Stimulated activated CD8-positive, alpha-beta memory T cell treated with anti-CD3 and anti-CD28 coated beads, Interleukin-15, amount 100 ng/mL, for 4 hours (primary cell): ENCODE results near the gene CDC40.
"Not testable (repeated sequence)": the region's sequence is repeated elsewhere in the genome, so short reads cannot be mapped to it uniquely, and the experiment has no call there.

Experiments used
- DNase-seq, 2 donors: peaks; one replicate each; pipeline ENCODE4 v3.0.0-alpha.2; 2020; ENCODE audit warnings: low read depth in 2 of 2

Gene CDC40

DNA sequence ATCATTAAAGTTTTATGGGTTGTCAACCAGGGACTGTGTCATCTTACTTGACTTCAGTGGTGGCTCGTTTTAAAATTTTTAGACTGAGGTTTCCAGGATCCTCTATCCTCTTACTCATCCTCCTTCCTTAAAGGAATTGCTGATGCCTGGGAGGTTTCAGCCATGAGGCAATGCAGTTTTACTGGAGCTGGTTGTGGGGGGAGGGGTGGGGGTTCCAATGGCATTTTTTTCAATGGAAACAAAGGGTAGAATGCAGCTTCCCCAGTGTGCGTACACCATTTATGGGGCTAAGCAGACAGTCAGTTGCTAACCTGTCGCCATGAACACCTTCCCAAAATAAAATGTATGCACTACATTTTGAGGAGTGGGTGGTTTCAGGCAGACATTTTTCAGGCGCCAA, 89.9 kb downstream of the CDC40 start:
- no peak for DNase-seq

DNA sequence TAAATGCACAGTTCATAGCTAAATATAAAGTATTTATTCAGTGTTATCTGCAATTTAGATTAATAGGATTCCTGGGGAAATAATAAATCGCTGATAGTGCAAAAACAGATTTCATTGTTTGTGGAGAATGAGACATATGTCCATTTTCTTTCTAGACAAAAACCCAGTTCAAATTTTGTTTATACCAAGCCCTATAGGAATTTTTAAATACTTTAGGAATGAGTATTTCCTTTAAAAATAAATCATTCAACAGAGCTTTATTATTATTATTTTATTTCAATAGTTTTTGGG, 91.5 kb downstream of the CDC40 start:
- DNase-seq = no peak

DNA sequence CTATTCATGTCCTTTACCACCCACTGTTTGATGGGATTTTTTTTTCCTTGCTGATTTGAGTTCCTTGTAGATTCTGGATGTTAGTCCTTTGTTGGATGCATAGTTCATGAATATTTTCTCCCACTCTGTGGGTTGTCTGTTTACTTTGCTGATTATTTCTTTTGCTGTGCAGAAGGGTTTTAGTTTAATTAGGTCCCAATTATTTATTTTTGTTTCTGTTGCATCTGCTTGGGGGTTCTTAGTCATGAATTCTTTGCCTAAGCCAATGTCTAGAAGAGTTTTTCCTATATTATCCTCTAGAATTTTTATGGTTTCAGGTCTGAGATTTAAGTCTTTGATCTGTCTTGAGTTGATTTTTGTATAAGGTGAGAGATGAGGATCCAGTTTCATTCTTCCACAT, 92.6 kb downstream of the CDC40 start:
- DNase-seq = not testable (repeated sequence)

DNA sequence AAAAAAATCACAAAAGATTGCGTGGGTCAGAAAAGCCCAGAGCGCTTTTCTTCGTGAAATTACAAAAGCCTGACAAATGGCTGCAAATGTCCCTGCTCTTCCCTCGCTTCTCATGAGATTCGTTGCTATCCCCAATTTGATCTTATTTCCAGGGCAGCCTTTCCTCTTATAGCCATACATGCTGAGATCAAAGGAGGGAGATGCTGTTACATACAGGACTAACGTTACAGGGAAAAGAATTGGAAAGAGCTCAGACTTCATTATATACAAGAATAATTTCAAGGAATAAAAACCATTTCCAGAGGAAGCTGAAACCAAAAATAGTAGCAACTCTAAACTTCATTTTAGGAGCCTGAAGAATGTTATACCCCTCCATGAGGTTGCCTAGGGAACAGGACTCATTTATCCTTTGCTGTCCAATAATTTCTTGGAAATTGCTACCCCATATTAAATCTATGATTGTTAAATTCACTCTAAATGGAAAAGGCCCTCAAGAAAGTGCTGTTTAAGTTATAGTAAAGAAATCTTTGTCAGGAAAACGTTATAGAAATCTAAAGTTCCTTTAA, 97.0 kb downstream of the CDC40 start:
- no peak for DNase-seq
